WI38 (cell line): ENCODE measurements around the gene GSTT2.
A peak's percentile ranks its signal among the peaks of the same experiment; 100 is the strongest.

ENCODE experiments used
- H3K4me3 ChIP-seq: 2 replicates; pipeline ENCODE4 v1.5.1; 2011; ENCODE audit warnings: low read depth, mild to moderate bottlenecking, control low read depth, low read length
- CTCF ChIP-seq: IDR thresholded peaks from 2 replicates; pipeline ENCODE4 v1.5.1; 2012; ENCODE audit warnings: low read depth, mild to moderate bottlenecking, control low read depth, low read length

Gene GSTT2

GRCh38 chr22:24009227-24010017, 29.5 kb downstream of the GSTT2 start:
- no peak for TF ChIP-seq CTCF

GRCh38 chr22:24010018-24010391, 30.1 kb downstream of the GSTT2 start:
- no peak overlapping the region for H3K4me3 ChIP-seq

More at GRCh38 chr22:24009227-24010017, 29.5 kb downstream of the GSTT2 start:
- H3K4me3 ChIP-seq, result no peak overlapping the region

GRCh38 chr22:24011735-24012068, 31.8 kb downstream of the GSTT2 start:
- no peak for TF ChIP-seq CTCF
- H3K4me3 ChIP-seq, result peak overlapping the region; percentile 98

More at GRCh38 chr22:24010018-24010391, 30.1 kb downstream of the GSTT2 start:
- no peak for TF ChIP-seq CTCF

GRCh38 chr22:24016156-24016555, 36.2 kb downstream of the GSTT2 start:
- no peak for TF ChIP-seq CTCF
- H3K4me3 ChIP-seq, result no peak overlapping the region

- no peak for TF ChIP-seq CTCF
- H3K4me3 ChIP-seq, result no peak overlapping the region
These were observed 41.4 kb downstream of the GSTT2 start for GRCh38 chr22:24021304-24021703.

- no peak for TF ChIP-seq CTCF
These were observed 43.4 kb downstream of the GSTT2 start for GRCh38 chr22:24023204-24023789.

GRCh38 chr22:24024354-24024753, 44.4 kb downstream of the GSTT2 start:
- no peak for TF ChIP-seq CTCF
- H3K4me3 ChIP-seq, result no peak overlapping the region

More at GRCh38 chr22:24023204-24023789, 43.4 kb downstream of the GSTT2 start:
- H3K4me3 ChIP-seq, result no peak overlapping the region
